Measurements from ENCODE around the gene MRFAP1L1.
A peak's percentile ranks its signal among the peaks of the same experiment; 100 is the strongest.

The MRFAP1L1 gene

GRCh38 chr4:6674500-6675149 lies 35.0 kb downstream of the MRFAP1L1 start (continued):
- TF ChIP-seq ZBTB17 (tag by site-specific recombination; IDR thresholded peaks at IDR 0.05): peak; percentile 46; the same call in 1 of the 2 replicates
- no peak for TF ChIP-seq ZNF426 (tag by site-specific recombination; IDR thresholded peaks at IDR 0.05)
- TF ChIP-seq ZNF623 (tag by site-specific recombination; IDR thresholded peaks at IDR 0.05): no peak
- TF ChIP-seq PRDM6 (tag by site-specific recombination; IDR thresholded peaks at IDR 0.05): no peak
- TF ChIP-seq ZNF202 (tag by site-specific recombination; IDR thresholded peaks at IDR 0.05; ENCODE audit: borderline replicate concordance): no peak
- TF ChIP-seq REST (tag by site-specific recombination; IDR thresholded peaks at IDR 0.05): no peak
- TF ChIP-seq ZNF10 (tag by site-specific recombination; IDR thresholded peaks at IDR 0.05): peak; percentile 76; the same call in 1 of the 2 replicates
- TF ChIP-seq ZNF549 (tag by site-specific recombination; IDR thresholded peaks at IDR 0.05): no peak
- TF ChIP-seq ZXDB (tag by site-specific recombination; IDR thresholded peaks at IDR 0.05): no peak
- no peak for TF ChIP-seq ZNF341 (tag by site-specific recombination; IDR thresholded peaks at IDR 0.05; ENCODE audit: low read depth)
- TF ChIP-seq CTCF (tag by site-specific recombination; IDR thresholded peaks at IDR 0.05): peak; percentile 59
- TF ChIP-seq ZNF366 (tag by site-specific recombination; conservative IDR thresholded peaks at IDR 0.05): no peak
- no peak for TF ChIP-seq HIC1 (tag by site-specific recombination; IDR thresholded peaks at IDR 0.05)
- TF ChIP-seq ZNF629 (tag by site-specific recombination; IDR thresholded peaks at IDR 0.05): no peak
- no peak for TF ChIP-seq ZIC2 (tag by site-specific recombination; IDR thresholded peaks at IDR 0.05)
- no peak for TF ChIP-seq ZNF530 (tag by site-specific recombination; IDR thresholded peaks at IDR 0.05; ENCODE audit: low read depth)
- TF ChIP-seq ZNF843 (tag by site-specific recombination; IDR thresholded peaks at IDR 0.05): no peak; the same call in 1 of the 2 replicates
- no peak for TF ChIP-seq ZNF214 (tag by site-specific recombination; IDR thresholded peaks at IDR 0.05; ENCODE audit: borderline replicate concordance)
- no peak for TF ChIP-seq MEIS1 (CRISPR knock-in tag; IDR thresholded peaks at IDR 0.05; ENCODE audit: borderline replicate concordance)
- peak; percentile 77 for TF ChIP-seq SCRT1 (tag by site-specific recombination; IDR thresholded peaks at IDR 0.05; ENCODE audit: borderline replicate concordance)
- no peak for TF ChIP-seq GLIS1 (tag by site-specific recombination; IDR thresholded peaks at IDR 0.05)
- TF ChIP-seq ZNF548 (tag by site-specific recombination; IDR thresholded peaks at IDR 0.05): no peak
- TF ChIP-seq ZNF660 (tag by site-specific recombination; IDR thresholded peaks at IDR 0.05): no peak
- TF ChIP-seq ZNF335 (tag by site-specific recombination; conservative IDR thresholded peaks at IDR 0.05): peak; percentile 51; the same call in 1 of the 2 replicates
- no peak for TF ChIP-seq ZNF148 (tag by site-specific recombination; IDR thresholded peaks at IDR 0.05; ENCODE audit: borderline replicate concordance)
- TF ChIP-seq SCRT2 (tag by site-specific recombination; IDR thresholded peaks at IDR 0.05): peak; percentile 92
- TF ChIP-seq YY1 (tag by site-specific recombination; IDR thresholded peaks at IDR 0.05): no peak
- no peak for TF ChIP-seq ZNF146 (tag by site-specific recombination; IDR thresholded peaks at IDR 0.05)

All from HEK293 (cell line).